Measurements from ENCODE around the gene OOSP4B. TPM values are rescaled to one million over a fixed set of nuclear protein-coding genes. Genes with fewer than 3 reads are reported as not detected.

Gene OOSP4B
- total RNA-seq, 2 experiments from 2014 or later = not detected

DNA sequence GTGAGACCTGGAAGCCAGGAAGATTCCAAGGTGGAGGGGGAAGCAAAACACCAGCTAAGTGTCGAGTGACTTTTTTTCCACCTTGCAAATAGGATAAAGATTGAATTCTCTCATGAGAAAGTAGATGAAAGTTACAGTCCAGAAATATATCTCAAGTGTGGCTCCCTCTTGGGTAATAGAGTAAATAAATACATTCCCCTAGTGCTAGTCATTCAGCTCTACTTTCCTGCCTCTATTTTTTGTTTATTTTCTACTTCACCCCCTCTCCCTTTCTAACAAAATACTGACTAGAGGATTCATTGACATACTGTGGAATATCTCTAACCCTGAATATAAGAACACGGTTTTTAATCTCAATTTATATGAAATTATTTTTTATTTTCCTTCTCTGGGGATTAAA lies 19.2 kb upstream of the OOSP4B start:
- H3K9me3 ChIP-seq (ENCODE audit: control insufficient read depth in 1 of 2, insufficient read depth in 1 of 2, low read length in 2 of 2) = no peaks in the 10 kb centered on the region
- no peak overlapping the region for H3K27ac ChIP-seq (ENCODE audit: low read depth in 1 of 2, low read length in 2 of 2)
- DNase-seq (no peak), ATAC-seq (ENCODE audit: poor library complexity) (no peak)
- Mint-ChIP-seq H3K4me1 (ENCODE audit: low read depth) (no peaks in the 10 kb centered on the region), H3K27me3 (peaks cover 47% of the 10 kb centered on the region), H3K36me3 (ENCODE audit: low read depth) (no peaks in the 10 kb centered on the region), H3K9me3 (no peaks in the 10 kb centered on the region), H3K4me3 (no peak overlapping the region), H3K27ac (no peak overlapping the region)
- no peak overlapping the region for H3K4me3 ChIP-seq (ENCODE audit: low read length)
- intact Hi-C loops (cut with DNase I, micrococcal nuclease) = no loop called here
- no peaks in the 10 kb centered on the region for H3K4me1 ChIP-seq (ENCODE audit: insufficient read depth, low read length)
- TF ChIP-seq, protein P1, sequence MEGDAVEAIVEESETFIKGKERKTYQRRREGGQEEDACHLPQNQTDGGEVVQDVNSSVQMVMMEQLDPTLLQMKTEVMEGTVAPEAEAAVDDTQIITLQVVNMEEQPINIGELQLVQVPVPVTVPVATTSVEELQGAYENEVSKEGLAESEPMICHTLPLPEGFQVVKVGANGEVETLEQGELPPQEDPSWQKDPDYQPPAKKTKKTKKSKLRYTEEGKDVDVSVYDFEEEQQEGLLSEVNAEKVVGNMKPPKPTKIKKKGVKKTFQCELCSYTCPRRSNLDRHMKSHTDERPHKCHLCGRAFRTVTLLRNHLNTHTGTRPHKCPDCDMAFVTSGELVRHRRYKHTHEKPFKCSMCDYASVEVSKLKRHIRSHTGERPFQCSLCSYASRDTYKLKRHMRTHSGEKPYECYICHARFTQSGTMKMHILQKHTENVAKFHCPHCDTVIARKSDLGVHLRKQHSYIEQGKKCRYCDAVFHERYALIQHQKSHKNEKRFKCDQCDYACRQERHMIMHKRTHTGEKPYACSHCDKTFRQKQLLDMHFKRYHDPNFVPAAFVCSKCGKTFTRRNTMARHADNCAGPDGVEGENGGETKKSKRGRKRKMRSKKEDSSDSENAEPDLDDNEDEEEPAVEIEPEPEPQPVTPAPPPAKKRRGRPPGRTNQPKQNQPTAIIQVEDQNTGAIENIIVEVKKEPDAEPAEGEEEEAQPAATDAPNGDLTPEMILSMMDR (IDR thresholded peaks at IDR 0.05) = no peak
- ChIA-PET POLR2A (no interaction called here), CTCF (no interaction called here)
- no peaks in the 10 kb centered on the region for H3K36me3 ChIP-seq (ENCODE audit: insufficient read depth, low read length)
- peaks cover 0 to 4% of the 10 kb centered on the region in 2 experiments for H3K27me3 ChIP-seq (ENCODE audit: control insufficient read depth in 1 of 2, insufficient read depth in 2 of 2, low read length in 2 of 2)

DNA sequence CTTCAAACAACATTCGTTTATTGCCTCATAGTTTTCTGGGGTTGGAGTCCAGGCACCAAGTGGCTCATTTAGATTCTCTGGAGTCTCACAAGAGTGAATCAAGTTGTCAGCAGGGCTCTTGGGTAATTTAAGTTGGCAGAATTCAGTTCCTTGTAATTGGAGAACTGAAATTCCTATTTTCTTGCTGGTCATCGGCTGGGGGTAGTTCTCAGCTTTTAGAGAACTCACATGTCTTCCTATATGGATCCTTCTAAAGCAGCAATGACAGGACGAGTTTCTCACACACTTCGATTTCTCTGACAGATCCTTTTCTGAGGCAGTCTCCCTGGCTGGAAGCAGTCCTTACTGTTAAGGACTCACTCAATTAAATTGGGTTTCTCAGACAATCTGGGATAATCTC lies 17.3 kb upstream of the OOSP4B start:
- H3K27me3 ChIP-seq (ENCODE audit: control insufficient read depth in 1 of 2, insufficient read depth in 2 of 2, low read length in 2 of 2) = peaks cover 0 to 4% of the 10 kb centered on the region in 2 experiments
- no peaks in the 10 kb centered on the region for H3K9me3 ChIP-seq (ENCODE audit: control insufficient read depth in 1 of 2, insufficient read depth in 1 of 2, low read length in 2 of 2)
- H3K4me1 ChIP-seq (ENCODE audit: insufficient read depth, low read length) = no peaks in the 10 kb centered on the region
- ChIA-PET POLR2A (no interaction called here), CTCF (no interaction called here)
- no peak overlapping the region for H3K27ac ChIP-seq (ENCODE audit: low read depth in 1 of 2, low read length in 2 of 2)
- no peaks in the 10 kb centered on the region for H3K4me1 Mint-ChIP-seq (ENCODE audit: low read depth)
- no peak overlapping the region for H3K27ac Mint-ChIP-seq
- intact Hi-C loops (cut with DNase I, micrococcal nuclease) = no loop called here
- H3K9me3 Mint-ChIP-seq = no peaks in the 10 kb centered on the region
- DNase-seq (no peak), ATAC-seq (ENCODE audit: poor library complexity) (no peak)
- H3K27me3 Mint-ChIP-seq = peaks cover 34% of the 10 kb centered on the region
- H3K36me3 Mint-ChIP-seq (ENCODE audit: low read depth) = no peaks in the 10 kb centered on the region
- no peak overlapping the region for H3K4me3 ChIP-seq (ENCODE audit: low read length)
- H3K4me3 Mint-ChIP-seq = no peak overlapping the region
- H3K36me3 ChIP-seq (ENCODE audit: insufficient read depth, low read length) = no peaks in the 10 kb centered on the region
- TF ChIP-seq, protein P1 (IDR thresholded peaks at IDR 0.05) = no peak

DNA sequence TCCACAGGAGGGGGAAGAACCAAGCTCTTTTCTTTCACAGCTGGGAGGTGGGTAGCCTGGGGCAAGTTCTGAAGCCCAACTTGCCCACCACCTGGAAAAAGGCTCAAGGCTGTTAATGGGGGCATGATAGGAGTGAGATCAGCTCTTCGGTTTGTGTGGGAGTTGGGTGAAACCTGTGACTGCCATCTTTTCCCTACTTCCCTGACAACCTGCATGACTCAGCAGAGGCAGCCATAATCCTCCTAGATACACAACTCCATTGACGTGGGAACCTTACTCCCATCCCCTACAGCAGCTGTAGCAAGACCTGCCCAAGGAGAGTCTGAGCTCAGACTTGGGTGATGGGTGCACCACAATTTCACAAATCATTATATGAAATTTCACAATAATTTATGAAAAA lies 13.3 kb upstream of the OOSP4B start:
- CTCF ChIA-PET = no interaction called here
- POLR2A ChIA-PET = interaction anchor here (0.6 to 0.7 kb wide), 2 partner anchors 9 to 295 kb away, joined by 3 read pairs; no protein-coding TSS in a partner anchor
- no peak for ATAC-seq (ENCODE audit: poor library complexity)

More for the DNA sequence above, 13.3 kb upstream of the OOSP4B start:
- H3K27ac Mint-ChIP-seq = no peak overlapping the region
- no peaks in the 10 kb centered on the region for H3K36me3 Mint-ChIP-seq (ENCODE audit: low read depth)
- no peak for DNase-seq
- intact Hi-C loops (cut with DNase I, micrococcal nuclease) = no loop called here
- no peak overlapping the region for H3K4me3 Mint-ChIP-seq
- Histone ChIP-seq H3K4me3 (ENCODE audit: low read length) (no peak overlapping the region), H3K4me1 (ENCODE audit: insufficient read depth, low read length) (no peaks in the 10 kb centered on the region), H3K9me3 (ENCODE audit: control insufficient read depth in 1 of 2, insufficient read depth in 1 of 2, low read length in 2 of 2) (no peaks in the 10 kb centered on the region), H3K27me3 (ENCODE audit: control insufficient read depth in 1 of 2, insufficient read depth in 2 of 2, low read length in 2 of 2) (peaks cover 0 to 4% of the 10 kb centered on the region in 2 experiments), H3K27ac (ENCODE audit: low read depth in 1 of 2, low read length in 2 of 2) (no peak overlapping the region), H3K36me3 (ENCODE audit: insufficient read depth, low read length) (no peaks in the 10 kb centered on the region)
- no peaks in the 10 kb centered on the region for H3K9me3 Mint-ChIP-seq
- TF ChIP-seq, protein P1 (IDR thresholded peaks at IDR 0.05) = no peak
- peaks cover 4% of the 10 kb centered on the region for H3K27me3 Mint-ChIP-seq
- no peaks in the 10 kb centered on the region for H3K4me1 Mint-ChIP-seq (ENCODE audit: low read depth)
